ENCODE results near the gene UBXN7.
"Not testable (repeated sequence)": the region's sequence is repeated elsewhere in the genome, so short reads cannot be mapped to it uniquely, and the experiment has no call there.

Gene UBXN7

GRCh38 chr3:196314597-196314996 lies 117.6 kb downstream of the UBXN7 start:
- DNase-seq = no peak

GRCh38 chr3:196314086-196314485 lies 118.1 kb downstream of the UBXN7 start:
- DNase-seq = not testable (repeated sequence)

GRCh38 chr3:196302960-196303359 lies 129.3 kb downstream of the UBXN7 start:
- DNase-seq = not testable (repeated sequence)

GRCh38 chr3:196302551-196302950 lies 129.7 kb downstream of the UBXN7 start:
- not testable (repeated sequence) for DNase-seq

GRCh38 chr3:196298521-196298920 lies 133.7 kb downstream of the UBXN7 start:
- no peak for DNase-seq
